ENCODE measurements around the gene REEP6. TPM values are rescaled to one million over a fixed set of nuclear protein-coding genes. Genes with fewer than 3 reads are reported as not detected.

REEP6 gene
- total and polyA plus RNA-seq, 3 donors from 2014 or later, result 386 to 454 (median 429) TPM

- intact Hi-C loops (cut with DNase I; ENCODE audit: low total_unique reads), result no loop called here
- WGBS, 2 donors, result 0 to 6% methylated on average over 7 to 50 of the region's 67 CpGs
- H3K4me1 ChIP-seq, result peaks cover 24% of the 10 kb centered on the region
These were observed 20.5 kb upstream of the REEP6 start for GRCh38 chr19:1470305-1471009.

GRCh38 chr19:1471010-1471514 is 19.9 kb upstream of the REEP6 start:
- H3K27me3 ChIP-seq, result no peaks in the 10 kb centered on the region

More at GRCh38 chr19:1470305-1471009, 20.5 kb upstream of the REEP6 start:
- Histone ChIP-seq H3K4me3 (peak overlapping the region; percentile 26 to 39), H3K9me3 (no peaks in the 10 kb centered on the region), H3K27ac (no peak overlapping the region), H3K36me3 (ENCODE audit: low read depth, missing control alignments) (no peaks in the 10 kb centered on the region), H3K27me3 (no peaks in the 10 kb centered on the region)
- peak; percentile 74 for DNase-seq
- no peak for TF ChIP-seq CTCF (IDR thresholded peaks at IDR 0.05)

GRCh38 chr19:1471515-1472160 is 19.3 kb upstream of the REEP6 start:
- WGBS, 2 donors, result 49 to 53% methylated on average over 12 to 24 of the region's 24 CpGs
- H3K27me3 ChIP-seq, result no peaks in the 10 kb centered on the region
- peaks cover 18% of the 10 kb centered on the region for H3K4me1 ChIP-seq
- intact Hi-C loops (cut with DNase I; ENCODE audit: low total_unique reads), result no loop called here
- DNase-seq, result no peak
- no peak overlapping the region for H3K4me3 ChIP-seq
- TF ChIP-seq CTCF (IDR thresholded peaks at IDR 0.05) (peak in 1 of 3 experiments; percentile 15), POLR2A (IDR thresholded peaks at IDR 0.05) (no peak)
- no peaks in the 10 kb centered on the region for H3K36me3 ChIP-seq (ENCODE audit: low read depth, missing control alignments)
- no peak overlapping the region for H3K27ac ChIP-seq
- H3K9me3 ChIP-seq, result no peaks in the 10 kb centered on the region

More at GRCh38 chr19:1471010-1471514, 19.9 kb upstream of the REEP6 start:
- Histone ChIP-seq H3K4me3 (peak overlapping the region; percentile 26 to 39), H3K27ac (no peak overlapping the region), H3K36me3 (ENCODE audit: low read depth, missing control alignments) (no peaks in the 10 kb centered on the region), H3K9me3 (no peaks in the 10 kb centered on the region), H3K4me1 (peaks cover 18% of the 10 kb centered on the region)
- DNase-seq, result no peak
- intact Hi-C loops (cut with DNase I; ENCODE audit: low total_unique reads), result no loop called here
- WGBS, 2 donors, result 17 to 37% methylated on average over 2 to 28 of the region's 28 CpGs
- no peak for TF ChIP-seq POLR2A (IDR thresholded peaks at IDR 0.05)
- TF ChIP-seq CTCF (IDR thresholded peaks at IDR 0.05), result no peak

- Histone ChIP-seq H3K27ac (no peak overlapping the region), H3K4me1 (peaks cover 18% of the 10 kb centered on the region), H3K9me3 (no peaks in the 10 kb centered on the region), H3K36me3 (ENCODE audit: low read depth, missing control alignments) (no peaks in the 10 kb centered on the region), H3K4me3 (no peak overlapping the region), H3K27me3 (no peaks in the 10 kb centered on the region)
- no peak for DNase-seq
- intact Hi-C loops (cut with DNase I; ENCODE audit: low total_unique reads), result no loop called here
- TF ChIP-seq CTCF (IDR thresholded peaks at IDR 0.05) (no peak), POLR2A (IDR thresholded peaks at IDR 0.05) (no peak)
- WGBS, 2 donors, result 69 to 76% methylated on average over 12 to 41 of the region's 44 CpGs
These were observed 18.5 kb upstream of the REEP6 start for GRCh38 chr19:1472231-1473084.

Measured in testis (tissue), 3 donors.